H1 (cell line): Measurements from ENCODE around the gene LMAN1. TPM values are rescaled to one million over a fixed set of nuclear protein-coding genes. Genes with fewer than 3 reads are reported as not detected.

Experiments
- BRCA1 ChIP-seq: IDR thresholded peaks from 2 replicates; pipeline ENCODE4 v1.6.1; 2012; ENCODE audit warnings: low read depth, low read length, improper control_type of control experiment
- GTF2F1 ChIP-seq: IDR thresholded peaks from 2 replicates; pipeline ENCODE4 v1.6.1; 2012; ENCODE audit warnings: low read depth, low read length, improper control_type of control experiment, borderline replicate concordance
- SP2 ChIP-seq: IDR thresholded peaks from 2 replicates; pipeline ENCODE4 v1.6.1; 2012; ENCODE audit warnings: mild to moderate bottlenecking, low read length, inconsistent platforms
- polyA plus RNA-seq, 7 experiments: library from polyadenylated mRNA; depleted of rRNA in 3 of 7; stranded (reverse) in 5 of 7; unstranded in 2 of 7; fragments of >200 nt in 5 of 7; fragments of 200-250 nt in 2 of 7; gene quantifications; 1 replicate in 5 of 7; 2 replicates in 1 of 7; 4 replicates in 1 of 7; pipeline versions ENCODE4 v1.2.1 to v1.2.3, GENCODE V29; 2011 to 2013; ENCODE audit warnings: missing spikeins in 2 of 7, mixed read lengths in 2 of 7
- total RNA-seq: library from RNA; stranded (reverse); fragmentation: NEBNext Ultra II Directional; extraction: Animal tissue kit (Norgen Biotek cat#: 25700); gene quantifications from 2 replicates; pipeline ENCODE4 v1.2.1, GENCODE V29; 2021

The LMAN1 gene
- total and polyA plus RNA-seq, 2 of the 8 experiments (the other 6 are each of a cell fraction or from before 2014, with no cell fraction given) = 20.3 to 73.6 TPM

GRCh38 chr18:59278793-59279192 is 80.3 kb downstream of the LMAN1 start (continued):
- TF ChIP-seq SP2 (no peak), BRCA1 (no peak), GTF2F1 (no peak)

Other genes starting within 250 kb of the LMAN1 start
- gene SEC11C, start 219.4 kb downstream of the LMAN1 start, total RNA-seq = 59.3 and 64.7 TPM in 2 replicates
- gene SEC11C, start 219.4 kb downstream of the LMAN1 start, polyA plus RNA-seq (2011; rRNA removed) = 27.1 and 31.5 TPM in 2 replicates
- gene GRP, start 139.1 kb downstream of the LMAN1 start, total RNA-seq = not detected in 2 replicates
- not detected in 2 replicates for gene GRP, start 139.1 kb downstream of the LMAN1 start, polyA plus RNA-seq (2011; rRNA removed)
- 0.52 and 0.80 TPM in 2 replicates for gene RAX, start 85.8 kb downstream of the LMAN1 start, total RNA-seq
- 0.12 and 0.36 TPM in 2 replicates for gene RAX, start 85.8 kb downstream of the LMAN1 start, polyA plus RNA-seq (2011; rRNA removed)
- not detected in 2 replicates for gene CPLX4, start 40.6 kb downstream of the LMAN1 start, total RNA-seq
- not detected in 2 replicates for gene CPLX4, start 40.6 kb downstream of the LMAN1 start, polyA plus RNA-seq (2011; rRNA removed)